Measurements from ENCODE around the gene TSPEAR. TPM values are rescaled to one million over a fixed set of nuclear protein-coding genes. Genes with fewer than 3 reads are reported as not detected.

Gene TSPEAR
- total and polyA plus RNA-seq, 9 of the 15 experiments (the other 6 are each of a cell fraction or from before 2014, with no cell fraction given), result not detected

DNA sequence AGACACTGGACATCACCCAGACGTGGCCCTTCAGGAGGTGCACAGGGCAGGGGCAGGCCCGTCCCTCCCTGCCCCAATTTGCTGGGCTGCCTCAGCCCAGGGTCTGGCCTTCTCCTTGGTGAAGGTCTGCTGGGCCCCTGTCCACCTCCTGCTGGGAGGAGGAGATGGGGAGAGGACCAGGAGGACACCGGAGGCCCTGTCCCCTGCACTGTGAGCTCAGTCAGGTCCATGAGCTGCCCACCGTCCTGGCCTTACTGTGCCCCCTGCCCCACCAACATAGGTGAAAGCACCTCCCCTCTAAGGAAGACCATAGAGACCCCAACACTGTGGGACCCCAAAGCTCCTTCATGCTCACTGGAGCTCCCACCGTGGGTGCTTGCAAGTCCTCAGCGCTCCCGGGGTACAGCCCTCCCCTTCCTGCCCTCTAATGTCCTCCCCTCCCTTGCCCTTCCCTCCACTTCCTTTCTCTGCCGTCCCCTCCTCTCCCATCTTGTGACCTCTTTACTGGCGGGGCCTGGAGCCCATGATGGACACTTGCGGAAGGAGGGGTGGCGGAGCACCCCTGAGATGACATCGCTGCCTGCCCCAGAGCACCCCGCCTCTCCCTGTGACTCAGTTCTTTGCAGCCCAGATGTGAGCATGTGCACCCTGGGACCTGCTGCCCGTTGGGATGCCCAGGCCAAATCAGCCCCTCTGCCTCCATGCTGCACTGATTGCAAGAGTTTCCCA lies 251.5 kb downstream of the TSPEAR start (continued):
- TF ChIP-seq, protein P1, sequence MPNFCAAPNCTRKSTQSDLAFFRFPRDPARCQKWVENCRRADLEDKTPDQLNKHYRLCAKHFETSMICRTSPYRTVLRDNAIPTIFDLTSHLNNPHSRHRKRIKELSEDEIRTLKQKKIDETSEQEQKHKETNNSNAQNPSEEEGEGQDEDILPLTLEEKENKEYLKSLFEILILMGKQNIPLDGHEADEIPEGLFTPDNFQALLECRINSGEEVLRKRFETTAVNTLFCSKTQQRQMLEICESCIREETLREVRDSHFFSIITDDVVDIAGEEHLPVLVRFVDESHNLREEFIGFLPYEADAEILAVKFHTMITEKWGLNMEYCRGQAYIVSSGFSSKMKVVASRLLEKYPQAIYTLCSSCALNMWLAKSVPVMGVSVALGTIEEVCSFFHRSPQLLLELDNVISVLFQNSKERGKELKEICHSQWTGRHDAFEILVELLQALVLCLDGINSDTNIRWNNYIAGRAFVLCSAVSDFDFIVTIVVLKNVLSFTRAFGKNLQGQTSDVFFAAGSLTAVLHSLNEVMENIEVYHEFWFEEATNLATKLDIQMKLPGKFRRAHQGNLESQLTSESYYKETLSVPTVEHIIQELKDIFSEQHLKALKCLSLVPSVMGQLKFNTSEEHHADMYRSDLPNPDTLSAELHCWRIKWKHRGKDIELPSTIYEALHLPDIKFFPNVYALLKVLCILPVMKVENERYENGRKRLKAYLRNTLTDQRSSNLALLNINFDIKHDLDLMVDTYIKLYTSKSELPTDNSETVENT (CRISPR knock-in tag; IDR thresholded peaks at IDR 0.05), result no peak
- TF ChIP-seq KLF1 (tag; IDR thresholded peaks at IDR 0.05), result no peak
- TF ChIP-seq, protein P2, sequence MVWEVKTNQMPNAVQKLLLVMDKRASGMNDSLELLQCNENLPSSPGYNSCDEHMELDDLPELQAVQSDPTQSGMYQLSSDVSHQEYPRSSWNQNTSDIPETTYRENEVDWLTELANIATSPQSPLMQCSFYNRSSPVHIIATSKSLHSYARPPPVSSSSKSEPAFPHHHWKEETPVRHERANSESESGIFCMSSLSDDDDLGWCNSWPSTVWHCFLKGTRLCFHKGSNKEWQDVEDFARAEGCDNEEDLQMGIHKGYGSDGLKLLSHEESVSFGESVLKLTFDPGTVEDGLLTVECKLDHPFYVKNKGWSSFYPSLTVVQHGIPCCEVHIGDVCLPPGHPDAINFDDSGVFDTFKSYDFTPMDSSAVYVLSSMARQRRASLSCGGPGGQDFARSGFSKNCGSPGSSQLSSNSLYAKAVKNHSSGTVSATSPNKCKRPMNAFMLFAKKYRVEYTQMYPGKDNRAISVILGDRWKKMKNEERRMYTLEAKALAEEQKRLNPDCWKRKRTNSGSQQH (CRISPR knock-in tag; IDR thresholded peaks at IDR 0.05), result no peak
- no peak for TF ChIP-seq ELF2 (CRISPR knock-in tag; IDR thresholded peaks at IDR 0.05)
- TF ChIP-seq CBX3 (IDR thresholded peaks at IDR 0.05; ENCODE audit: borderline replicate concordance in 1 of 2, low read length in 2 of 2), result no peak
- TF ChIP-seq HDAC8 (tag; IDR thresholded peaks at IDR 0.05), result no peak
- no peak for TF ChIP-seq ZNF79 (CRISPR knock-in tag; IDR thresholded peaks at IDR 0.05; ENCODE audit: low read depth)
- TF ChIP-seq ZNF23 (CRISPR knock-in tag; IDR thresholded peaks at IDR 0.05), result no peak
- TF ChIP-seq ZNF133 (CRISPR knock-in tag; IDR thresholded peaks at IDR 0.05), result no peak
- no peak for TF ChIP-seq TEAD2 (tag; IDR thresholded peaks at IDR 0.05)
- TF ChIP-seq, protein P3, sequence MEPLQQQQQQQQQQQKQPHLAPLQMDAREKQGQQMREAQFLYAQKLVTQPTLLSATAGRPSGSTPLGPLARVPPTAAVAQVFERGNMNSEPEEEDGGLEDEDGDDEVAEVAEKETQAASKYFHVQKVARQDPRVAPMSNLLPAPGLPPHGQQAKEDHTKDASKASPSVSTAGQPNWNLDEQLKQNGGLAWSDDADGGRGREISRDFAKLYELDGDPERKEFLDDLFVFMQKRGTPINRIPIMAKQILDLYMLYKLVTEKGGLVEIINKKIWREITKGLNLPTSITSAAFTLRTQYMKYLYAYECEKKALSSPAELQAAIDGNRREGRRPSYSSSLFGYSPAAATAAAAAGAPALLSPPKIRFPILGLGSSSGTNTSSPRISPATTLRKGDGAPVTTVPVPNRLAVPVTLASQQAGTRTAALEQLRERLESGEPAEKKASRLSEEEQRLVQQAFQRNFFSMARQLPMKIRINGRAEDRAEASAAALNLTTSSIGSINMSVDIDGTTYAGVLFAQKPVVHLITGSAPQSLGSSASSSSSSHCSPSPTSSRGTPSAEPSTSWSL (CRISPR knock-in tag; IDR thresholded peaks at IDR 0.05; ENCODE audit: borderline replicate concordance), result no peak
- TF ChIP-seq ZNF384 (IDR thresholded peaks at IDR 0.05; ENCODE audit: low read depth, low read length), result no peak
